Middle frontal gyrus (tissue), 1 donor: ENCODE measurements around the gene USP6NL.
"Not testable (repeated sequence)": the region's sequence is repeated elsewhere in the genome, so short reads cannot be mapped to it uniquely, and the experiment has no call there.

ENCODE experiments used
- DNase-seq: peaks from one replicate; pipeline ENCODE4 v3.0.0-alpha.2; 2015; ENCODE audit warnings: low spot score; ENCODE audit errors: extremely low spot score

USP6NL gene

DNA sequence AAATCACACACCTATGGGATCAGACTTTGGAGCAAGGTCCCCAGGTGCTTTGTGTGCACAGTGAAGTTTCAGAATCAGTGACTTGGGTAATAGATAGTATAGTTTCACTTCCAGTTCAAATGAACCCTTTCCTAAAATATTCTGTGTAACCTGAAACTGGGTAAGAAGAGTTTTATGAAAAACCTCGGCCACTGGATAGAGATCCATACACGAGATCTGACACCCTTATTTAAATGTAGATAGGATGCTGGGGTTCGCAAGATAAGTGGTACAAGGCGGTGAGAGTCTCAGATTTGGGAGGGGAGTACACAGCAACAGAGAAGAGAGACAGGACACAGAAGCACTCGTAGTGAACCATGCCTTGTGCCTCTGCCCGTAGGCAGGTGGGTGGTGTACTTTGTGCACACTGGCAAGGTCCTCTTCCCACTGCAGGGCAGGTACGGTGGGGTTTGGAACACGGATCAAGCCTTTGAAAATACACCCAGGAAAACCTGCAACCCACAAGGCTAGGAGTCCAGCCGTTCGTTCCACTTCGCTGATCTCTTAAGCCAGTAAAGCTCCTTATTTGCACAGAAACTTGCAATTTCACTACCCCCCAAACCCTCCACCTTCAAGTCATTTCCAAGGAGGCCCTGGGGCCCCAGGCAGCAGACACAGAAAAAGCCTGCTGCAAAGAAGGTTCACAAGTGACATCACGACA is 162.8 kb downstream of the USP6NL start:
- DNase-seq: no peak

DNA sequence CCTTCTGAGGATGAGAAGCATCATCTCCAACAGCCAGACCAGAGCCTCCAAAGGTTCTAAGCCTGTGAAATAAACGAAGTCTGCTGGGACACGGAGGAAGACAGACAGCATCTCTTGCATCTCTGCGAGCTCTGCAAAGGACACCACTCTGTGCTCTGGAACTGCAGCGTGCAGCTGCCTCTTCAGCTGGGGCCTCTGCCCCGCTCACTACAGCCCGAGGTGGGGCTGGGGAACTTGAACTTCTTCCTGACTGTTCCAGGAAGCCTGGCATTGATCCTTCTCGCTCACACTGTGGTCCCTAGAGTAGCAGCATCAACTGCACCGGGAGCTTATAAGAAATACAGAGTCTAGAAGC is 163.3 kb downstream of the USP6NL start:
- no peak for DNase-seq

DNA sequence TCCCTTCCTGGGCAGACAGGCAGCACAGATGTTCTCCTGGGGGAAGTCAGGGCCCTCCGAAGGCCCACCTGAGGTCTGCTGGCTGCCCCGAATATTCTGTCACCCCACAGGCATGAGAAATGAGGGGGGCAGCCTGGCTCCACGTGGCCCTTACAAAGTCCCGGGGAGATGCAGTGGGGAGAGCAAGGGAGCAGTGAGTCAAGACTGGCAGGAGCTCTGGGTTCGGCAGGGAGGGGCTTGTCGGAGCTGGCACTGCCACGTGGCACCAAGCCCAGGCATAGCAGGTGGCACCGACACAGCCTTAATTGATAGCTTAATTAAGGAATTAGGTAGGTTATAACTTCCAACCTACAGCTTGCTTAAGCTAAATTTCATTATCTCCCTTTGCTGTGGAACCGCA is 163.9 kb downstream of the USP6NL start:
- DNase-seq: no peak

DNA sequence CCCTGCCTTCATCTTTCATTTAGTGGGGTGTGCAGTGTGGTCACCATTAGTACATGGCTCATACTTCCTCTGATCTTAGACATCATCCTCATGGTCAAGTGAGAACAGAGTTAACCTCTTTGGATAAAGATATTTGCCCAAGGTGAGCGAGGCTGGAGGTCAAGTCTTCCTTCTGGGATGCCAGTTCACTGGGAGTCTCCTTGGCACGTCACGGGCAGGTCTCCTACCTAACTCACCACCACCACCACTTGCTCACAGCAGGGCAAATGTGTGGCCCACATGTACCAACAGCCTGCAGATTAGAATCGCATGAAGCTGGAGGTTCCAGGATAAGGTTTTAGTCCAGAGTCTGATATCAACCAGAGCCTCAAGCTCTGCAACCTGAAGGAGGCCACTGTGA is 164.6 kb downstream of the USP6NL start:
- DNase-seq: no peak

DNA sequence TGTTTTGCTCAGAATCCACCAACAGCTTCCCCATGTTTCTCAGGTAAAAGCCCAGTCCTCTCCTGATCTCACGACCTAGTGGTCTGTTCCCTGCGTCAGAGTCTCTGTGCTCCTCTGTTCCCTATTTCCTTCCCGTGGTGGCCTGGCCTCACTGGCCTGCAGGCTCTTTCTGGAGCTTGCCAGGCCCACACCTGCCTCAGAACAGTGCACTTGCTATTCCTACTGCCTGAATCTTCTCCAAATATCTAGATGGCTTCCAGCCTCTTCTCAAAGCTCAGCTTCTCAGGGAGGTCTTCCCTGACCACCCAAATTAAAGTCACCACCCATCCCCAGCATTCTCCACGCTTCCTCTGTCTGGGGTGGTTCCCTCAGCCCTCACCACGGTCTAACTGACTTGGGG is 165.3 kb downstream of the USP6NL start:
- no peak for DNase-seq

DNA sequence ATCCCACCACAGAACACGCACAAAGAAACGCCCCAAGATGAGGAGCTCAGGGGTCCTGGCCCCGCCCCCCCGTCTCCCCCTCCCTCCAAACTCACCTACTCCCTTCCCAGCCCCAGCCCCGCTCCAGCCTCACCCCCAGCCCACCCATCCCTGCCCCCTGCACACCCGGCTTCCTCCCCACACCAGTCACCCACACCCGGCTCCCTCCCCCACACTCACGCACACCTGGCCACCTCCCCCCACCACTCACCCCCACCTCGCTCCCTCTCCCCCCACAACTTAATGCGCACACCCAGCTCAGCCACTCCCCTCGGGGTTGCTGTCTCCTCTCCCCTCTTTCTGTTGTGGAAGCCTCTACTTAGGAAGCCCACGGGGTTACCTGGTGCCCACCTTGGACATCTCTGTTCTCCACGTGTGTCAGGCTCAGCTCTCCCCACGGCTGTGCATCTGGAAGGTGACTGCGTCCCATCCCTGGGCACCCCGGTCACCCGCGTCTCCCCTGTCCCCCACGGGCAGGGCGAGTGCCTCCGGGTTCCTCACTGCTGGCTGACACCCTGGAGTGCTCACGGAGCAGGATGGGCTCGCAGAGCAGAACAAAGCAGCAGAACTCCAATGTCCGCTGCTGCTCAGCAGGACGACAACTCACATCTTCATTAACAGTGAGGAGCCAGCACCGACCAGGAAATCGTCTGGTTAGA is 166.8 kb downstream of the USP6NL start:
- DNase-seq: no peak

DNA sequence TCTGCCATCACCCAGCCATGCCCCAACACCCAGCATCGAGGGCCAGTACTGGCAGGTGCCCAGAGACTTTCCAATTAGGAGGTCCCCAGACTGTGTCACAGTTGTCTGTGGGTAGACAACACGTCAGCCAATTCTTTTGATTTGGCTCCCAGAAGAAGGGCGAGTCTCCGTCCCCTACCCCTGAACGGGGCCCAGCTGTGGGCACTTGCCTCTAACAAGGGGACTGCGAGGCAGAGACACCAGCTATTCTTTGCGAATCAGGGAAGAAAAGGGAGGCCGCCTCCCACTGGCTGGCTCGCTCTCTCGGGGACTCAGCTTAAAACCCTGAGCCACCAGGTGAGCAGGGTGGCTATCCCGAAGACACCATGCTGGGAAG is 167.3 kb downstream of the USP6NL start:
- DNase-seq: no peak

DNA sequence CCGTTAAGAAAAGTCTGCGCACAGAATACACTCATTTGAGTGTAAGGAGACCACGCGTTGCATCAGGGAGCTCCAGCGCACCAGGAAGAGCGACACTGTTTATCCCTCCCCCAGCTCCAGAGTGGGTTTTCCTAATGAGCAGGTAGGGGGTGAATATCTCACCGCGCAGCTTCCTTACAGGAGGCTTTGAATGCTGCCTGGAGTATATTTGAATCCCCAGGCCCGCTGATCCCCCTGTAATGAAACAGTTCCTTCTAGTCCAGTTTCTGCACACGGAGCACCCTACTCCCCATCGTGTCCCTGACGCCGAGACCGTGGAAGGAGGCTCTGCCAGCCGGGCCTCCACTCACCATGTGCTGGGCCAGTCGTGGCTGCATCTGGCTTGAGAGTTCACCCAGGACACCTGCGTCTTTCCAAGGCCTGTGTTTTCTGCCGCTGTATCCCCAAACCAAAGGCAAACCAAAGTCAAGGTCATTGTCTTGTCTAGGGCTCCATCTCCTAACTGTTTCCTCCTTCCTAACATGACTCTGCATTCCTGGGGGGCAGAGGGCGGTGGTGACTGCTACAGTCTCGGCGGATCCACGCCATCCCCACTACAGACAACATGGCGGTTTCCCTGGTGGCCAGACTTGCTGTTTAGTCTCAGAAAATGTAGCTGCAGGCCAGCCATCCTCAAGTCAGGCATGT is 167.8 kb downstream of the USP6NL start:
- no peak for DNase-seq

DNA sequence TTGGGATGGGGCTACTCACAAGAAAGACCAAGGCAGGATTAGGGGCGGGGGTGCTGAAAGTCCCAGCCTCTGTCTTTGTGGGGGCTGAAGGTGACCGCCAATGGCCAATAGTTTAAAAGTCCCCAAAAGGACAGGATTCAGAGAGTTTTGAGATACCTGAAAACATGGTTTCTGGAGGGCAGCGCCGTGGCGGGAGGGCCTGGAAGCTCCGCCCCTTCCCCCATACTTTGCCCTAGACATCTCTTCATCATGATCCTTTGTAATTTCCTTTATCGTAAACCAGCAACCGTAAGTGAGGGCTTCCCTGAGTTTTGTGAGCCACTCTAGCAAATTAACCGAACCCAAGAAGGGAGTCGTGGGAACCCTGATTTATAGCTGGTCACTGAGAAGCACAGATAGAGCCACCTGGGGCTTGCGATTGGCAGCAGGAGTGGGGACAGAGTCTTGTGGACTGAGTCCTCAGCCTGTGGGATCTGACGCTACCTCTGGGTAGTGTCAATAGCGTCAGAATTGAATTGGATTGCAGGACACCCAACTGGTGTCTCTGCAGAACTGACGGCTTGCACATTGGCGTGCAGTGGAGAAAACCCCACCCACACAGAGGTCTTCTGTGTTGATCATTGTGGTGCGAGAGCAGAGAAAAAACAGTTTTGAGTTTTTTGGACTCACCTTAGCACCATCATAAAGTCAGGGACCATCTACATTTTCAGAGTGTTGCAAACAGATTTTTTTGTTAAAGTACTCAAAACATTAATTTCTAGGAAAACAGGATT is 169.3 kb downstream of the USP6NL start:
- DNase-seq: no peak

DNA sequence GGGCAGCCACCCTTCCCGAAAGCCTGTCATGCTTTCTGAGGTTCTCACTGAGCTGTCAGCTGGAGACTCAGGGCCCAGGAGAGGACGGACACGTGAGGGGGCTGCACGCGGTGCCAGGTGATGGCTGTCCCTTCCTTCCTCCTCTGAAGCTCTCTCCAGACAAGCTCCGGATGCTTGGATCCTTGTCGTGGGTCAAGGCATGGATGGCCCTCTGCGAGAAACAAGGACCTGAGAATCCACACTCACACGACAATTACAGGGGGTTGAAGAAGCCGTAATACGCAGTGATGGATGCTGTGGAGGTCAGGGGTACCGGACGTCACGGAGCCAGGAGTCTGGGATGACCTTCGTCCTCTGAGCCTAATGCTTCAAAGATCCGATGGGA is 170.3 kb downstream of the USP6NL start:
- DNase-seq: no peak

DNA sequence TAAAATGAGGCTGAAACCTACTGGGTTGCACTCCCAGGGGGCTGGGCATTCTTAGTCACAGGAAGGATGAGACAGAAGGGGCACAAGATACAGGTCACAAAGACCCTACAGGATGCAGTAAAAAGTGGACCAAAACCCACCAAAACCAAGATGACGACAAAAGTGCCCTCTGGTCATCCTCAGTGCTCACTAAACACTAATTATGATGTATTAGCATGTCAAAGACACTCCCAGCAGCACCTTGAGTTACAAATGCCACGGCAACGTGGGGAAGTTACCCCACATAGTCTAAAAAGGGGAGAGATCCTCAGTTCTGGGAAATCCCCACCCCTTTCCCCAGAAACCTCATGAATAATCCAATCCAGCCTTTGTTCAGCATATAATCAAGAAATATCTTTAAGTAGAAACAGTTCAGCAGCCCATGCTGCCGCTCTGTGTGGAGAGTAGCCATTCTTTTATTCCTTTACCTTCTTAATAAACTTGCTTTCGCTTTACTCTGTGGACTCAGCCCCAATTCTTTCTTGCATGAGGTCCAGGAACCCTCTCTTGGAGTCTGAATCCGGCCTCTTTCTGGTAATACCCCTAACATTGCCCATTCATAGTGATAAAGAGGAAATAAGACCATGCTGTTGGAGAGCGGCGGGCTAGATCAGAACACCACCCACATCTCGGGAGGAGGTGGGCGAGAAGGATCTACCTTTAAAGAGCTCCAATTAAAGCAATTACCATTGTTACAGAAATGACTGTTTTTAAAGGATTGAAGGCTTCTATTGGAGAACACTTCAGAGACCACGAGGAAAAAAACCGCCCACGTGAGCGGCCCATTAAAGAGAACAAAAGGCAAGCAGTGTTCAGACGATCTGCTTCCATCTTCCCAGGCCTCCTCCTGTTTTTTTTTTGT is 170.9 kb downstream of the USP6NL start:
- no peak for DNase-seq

DNA sequence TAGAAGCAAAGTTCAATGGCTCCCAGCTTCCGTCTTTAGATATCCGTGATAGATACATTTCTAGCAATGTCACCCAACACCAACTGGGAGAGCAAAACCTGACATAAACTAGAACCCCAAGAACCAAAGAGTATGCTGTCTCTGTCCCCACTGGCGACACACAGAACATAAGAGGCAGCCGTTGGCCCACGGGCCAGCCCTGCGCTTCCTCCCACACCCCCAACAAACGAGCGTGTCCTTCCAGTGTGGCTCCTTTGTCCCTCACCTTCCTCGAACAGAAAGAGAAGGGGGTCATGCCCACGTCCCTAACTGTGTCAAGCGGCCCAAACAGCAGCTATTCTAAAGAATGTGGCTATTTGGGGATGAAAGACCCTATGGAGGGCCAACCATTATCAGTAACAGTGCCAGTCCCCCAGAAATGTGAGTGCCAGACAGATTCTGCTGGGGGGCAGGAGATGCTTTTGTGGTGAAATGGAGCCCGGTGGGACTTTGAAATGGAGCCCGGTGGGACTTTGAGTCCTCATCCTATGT is 171.9 kb downstream of the USP6NL start:
- no peak for DNase-seq

DNA sequence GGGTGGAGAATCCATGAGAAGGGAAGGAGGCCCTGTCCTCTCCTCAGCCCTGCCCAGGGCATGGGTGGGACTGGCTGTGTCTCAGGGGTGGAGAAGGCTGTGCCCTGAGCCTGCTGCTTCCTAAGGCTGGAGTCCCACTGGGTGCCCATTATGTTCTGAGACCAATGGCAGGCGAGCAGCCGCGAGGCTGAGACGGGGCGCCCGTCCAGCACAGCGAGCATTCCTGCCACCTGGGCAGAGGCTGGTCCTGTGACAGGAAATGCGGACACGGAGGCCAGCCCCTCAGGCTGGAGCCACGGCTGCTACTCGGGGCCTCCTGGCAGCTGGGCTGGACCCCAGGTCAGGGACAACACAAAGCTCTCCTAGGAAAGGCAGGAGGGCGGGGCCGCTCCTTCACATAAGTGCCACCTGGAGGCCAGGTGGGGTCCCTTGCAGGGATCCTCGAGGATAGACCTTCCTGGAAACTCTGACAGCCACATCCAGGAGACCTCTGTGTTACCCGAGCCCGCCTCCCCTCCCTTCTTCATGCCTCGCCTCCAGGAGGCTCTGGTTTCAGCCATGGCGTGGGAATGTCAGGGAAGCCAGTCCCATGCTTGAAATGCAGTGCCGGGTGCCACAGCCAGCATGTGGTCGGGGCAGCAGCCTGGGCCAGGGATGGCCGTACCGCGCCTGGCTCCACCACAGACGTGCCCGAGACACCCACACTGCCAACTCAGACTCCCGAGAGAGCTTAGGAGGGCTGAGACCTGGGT is 173.9 kb downstream of the USP6NL start:
- no peak for DNase-seq

DNA sequence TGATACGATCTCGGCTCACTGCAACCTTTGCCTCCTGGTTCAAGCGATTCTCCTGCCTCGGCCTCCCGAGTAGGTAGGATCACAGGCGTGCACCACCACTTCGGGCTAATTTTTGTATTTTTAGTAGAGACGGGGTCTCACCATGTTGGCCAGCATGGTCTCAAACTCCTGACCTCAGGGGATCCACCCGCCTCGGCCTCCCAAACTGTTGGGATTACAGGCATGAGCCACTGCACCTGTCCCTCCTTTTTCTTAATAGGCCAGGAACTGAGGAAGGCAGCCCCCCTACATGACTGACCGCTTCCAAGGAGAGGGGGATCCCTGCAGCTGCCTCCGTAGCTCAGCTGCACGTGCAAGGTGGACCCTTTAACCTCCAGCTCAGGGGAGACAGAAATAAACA is 175.0 kb downstream of the USP6NL start:
- DNase-seq: not testable (repeated sequence)

DNA sequence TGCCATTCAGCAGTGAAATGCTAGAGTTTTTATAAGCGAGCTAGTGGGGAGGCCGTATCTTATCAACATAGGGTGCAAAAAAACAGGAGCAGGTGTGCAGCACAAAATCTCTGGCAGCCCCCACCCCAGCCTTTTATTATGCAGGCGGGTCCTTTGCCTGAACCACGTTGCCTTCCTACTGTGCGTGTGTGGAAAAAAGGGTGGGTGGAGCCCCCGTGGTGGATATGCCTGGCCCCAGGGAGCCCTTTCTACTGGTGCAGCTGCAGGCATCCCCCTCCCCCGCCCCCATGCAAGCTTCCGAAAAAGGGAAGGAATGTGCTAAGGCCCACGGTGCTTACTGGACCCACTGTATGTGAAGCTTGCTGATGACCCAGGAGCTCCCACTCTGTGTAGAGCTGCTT is 175.9 kb downstream of the USP6NL start:
- no peak for DNase-seq

DNA sequence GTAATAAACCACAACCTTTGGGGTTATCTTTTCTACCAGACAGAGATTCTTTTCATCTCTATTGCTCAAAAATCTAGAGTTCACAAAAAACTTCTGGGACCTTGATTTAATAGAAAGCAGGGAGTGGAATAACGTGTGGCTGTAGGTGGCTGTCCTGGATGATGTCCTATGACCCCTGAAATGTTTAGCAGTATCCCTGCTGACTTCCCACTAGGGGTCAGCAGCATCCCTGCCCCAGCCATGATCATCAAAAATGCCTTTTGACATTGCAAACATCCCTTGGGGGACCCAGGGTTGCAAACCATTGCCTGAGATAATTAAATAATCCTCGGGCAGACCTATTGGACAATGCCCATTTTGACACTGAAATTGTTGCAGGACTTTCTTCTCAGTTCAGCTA is 177.1 kb downstream of the USP6NL start:
- DNase-seq: no peak

DNA sequence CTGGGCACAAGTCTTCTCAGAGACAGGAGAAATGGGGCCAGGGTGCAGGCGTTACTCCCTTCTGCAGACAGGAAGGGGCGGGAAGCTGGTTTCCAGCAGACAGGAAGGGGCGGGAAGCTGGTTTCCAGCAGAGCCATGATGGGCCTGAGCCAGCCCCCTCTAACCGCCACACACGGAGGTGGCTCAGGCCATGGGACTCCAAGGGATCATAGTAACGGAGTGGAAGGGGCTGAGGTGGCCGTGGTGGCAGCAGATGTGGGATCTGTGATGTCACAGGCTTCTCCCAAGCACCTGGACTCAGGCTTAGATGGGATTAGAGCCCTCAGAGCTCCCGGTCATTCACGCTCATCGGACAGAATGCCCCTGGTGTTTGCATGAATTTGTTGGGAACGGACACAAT is 177.8 kb downstream of the USP6NL start:
- DNase-seq: no peak

DNA sequence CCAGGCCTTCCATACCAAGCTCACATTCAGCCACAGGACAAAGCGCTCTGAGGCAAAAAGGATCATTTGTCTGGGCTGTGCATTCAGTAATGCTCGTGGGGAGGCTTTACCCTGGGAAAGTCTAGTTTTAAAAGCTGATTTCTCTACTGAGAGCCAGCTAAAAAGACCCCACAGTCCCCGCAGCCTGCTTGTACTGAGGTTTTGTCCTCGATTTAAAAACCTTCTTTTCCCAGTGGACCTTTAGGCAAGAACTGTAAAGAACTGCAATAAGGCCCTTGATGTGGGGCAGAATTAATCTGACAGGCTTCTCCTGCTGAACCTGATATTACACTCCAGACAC is 180.3 kb downstream of the USP6NL start:
- DNase-seq: no peak

DNA sequence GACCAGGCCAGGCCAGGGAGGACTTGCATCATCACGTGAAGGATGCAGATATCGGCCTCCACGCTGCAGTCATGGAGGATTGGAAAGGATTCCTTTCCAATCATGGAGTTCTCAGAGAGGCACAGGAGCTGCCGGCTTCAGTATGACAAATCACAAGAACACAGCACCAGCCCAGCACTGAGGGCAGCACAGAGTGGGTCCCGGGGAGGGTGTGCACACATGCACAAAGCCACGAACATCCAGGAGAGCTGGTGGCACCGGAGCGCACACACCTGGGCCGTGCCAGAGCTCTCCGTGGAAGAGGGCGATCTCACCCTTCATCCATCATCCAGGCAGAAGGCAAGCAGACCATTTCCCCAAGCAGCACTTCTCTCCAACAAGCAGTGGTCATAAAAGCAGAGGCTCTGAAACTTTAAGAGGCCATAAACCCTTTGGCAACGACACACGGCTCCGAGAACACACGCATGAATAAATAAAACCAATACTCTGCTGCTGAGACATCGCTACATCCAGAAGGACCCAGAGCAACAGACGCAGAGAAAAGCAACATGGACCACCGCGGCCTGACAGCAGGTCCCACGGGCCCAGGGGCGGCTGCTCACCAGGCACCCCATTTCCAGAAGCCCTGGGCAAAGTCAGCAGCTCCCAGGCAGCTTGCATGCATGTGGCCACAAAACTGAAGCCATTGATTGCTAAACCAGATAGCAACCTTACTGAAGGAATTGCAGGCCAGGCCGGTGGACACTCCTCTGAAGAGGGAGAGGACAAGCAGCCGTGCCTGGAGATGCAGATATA is 180.8 kb downstream of the USP6NL start:
- no peak for DNase-seq
